Suprapubic skin (tissue), 4 donors: ENCODE data around the gene IQCE. TPM values are rescaled to one million over a fixed set of nuclear protein-coding genes. Genes with fewer than 3 reads are reported as not detected.

Experiments
- DNase-seq, 2 donors: peaks; one replicate each; pipeline ENCODE4 v3.0.0-alpha.2; 2019; ENCODE audit warnings: low spot score in 2 of 2
- H3K27ac ChIP-seq: fragments of 200-600 bp; sonication (generic); one replicate; pipeline ENCODE4 v1.5.1; 2019
- H3K27me3 ChIP-seq: fragments of 200-600 bp; sonication (generic); one replicate; pipeline ENCODE4 v1.5.1; 2019
- H3K36me3 ChIP-seq: fragments of 200-600 bp; sonication (generic); one replicate; pipeline ENCODE4 v1.5.1; 2019
- H3K4me1 ChIP-seq: fragments of 200-600 bp; sonication (generic); one replicate; pipeline ENCODE4 v1.5.1; 2019
- H3K4me3 ChIP-seq: fragments of 200-600 bp; sonication (generic); one replicate; pipeline ENCODE4 v1.5.1; 2019; ENCODE audit warnings: mild to moderate bottlenecking
- H3K9me3 ChIP-seq: fragments of 200-600 bp; sonication (generic); one replicate; pipeline ENCODE4 v1.5.1; 2019
- EP300 ChIP-seq: sonication (generic); formaldehyde crosslinking; IDR thresholded peaks from one replicate; pipeline ENCODE4 v1.6.1; 2017; ENCODE audit warnings: antibody characterized with exemption
- POLR2A ChIP-seq, 2 donors: fragments of 450-650 bp; IDR thresholded peaks; one replicate each; pipeline ENCODE4 v1.6.1; 2017; ENCODE audit warnings: antibody characterized with exemption in 2 of 2, mild to moderate bottlenecking in 2 of 2, moderate library complexity in 2 of 2
- POLR2AphosphoS5 ChIP-seq, 3 donors: sonication (generic); formaldehyde crosslinking; IDR thresholded peaks; one replicate each; pipeline ENCODE4 v1.6.1; 2017; ENCODE audit warnings: antibody characterized with exemption in 3 of 3
- WGBS: methylation state at CpG from one replicate; pipeline ENCODE4 v1.1.5; 2018; 5-methylcytosine and 5-hydroxymethylcytosine counted together
- total RNA-seq, 4 donors: library from RNA; depleted of rRNA; stranded (reverse); fragments of >200 nt; gene quantifications; one replicate each; pipeline ENCODE4 v1.1.0, GENCODE V29; 2016
- TF ChIP-seq, protein P1 (sequence below), 2 donors: fragments of 200-600 bp in 1 of 2; fragments of 450-650 bp in 1 of 2; sonication (generic) in 1 of 2; IDR thresholded peaks; one replicate each; pipeline ENCODE4 v1.5.1; 2016 to 2019; ENCODE audit warnings: antibody characterized with exemption in 2 of 2, mild to moderate bottlenecking in 1 of 2, moderate library complexity in 1 of 2

The IQCE gene
- total RNA-seq, 4 donors from 2014 or later = 10.1 to 18.8 (median 15.7) TPM

DNA sequence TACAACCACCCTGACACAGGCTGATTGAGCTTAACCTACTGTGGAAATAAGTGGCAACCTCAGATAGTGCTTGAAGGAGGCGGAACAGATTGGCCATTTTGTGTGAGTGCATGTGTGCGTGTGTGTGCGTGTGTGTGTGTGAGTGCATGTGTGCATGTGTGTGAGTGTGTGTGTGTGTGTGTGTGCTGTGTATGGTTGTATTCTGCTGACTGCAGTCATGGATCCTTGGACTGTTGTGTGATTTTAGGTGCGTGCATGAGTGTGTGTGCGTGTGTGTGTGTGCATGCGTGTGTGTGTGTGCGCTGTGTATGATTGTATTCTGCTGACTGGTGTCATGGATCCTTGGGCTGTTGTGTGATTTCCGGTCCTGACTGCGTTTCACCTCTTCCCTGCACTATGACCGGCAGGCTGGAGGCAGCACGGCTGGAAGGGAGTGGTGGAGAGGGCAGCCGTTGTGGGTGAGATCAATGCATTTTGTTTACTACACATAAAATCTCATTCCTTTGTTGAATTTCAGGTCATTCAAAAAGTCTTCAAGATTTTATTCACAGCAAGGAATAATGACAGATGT lies 6.3 kb downstream of the IQCE start:
- Histone ChIP-seq H3K4me3 (no peak overlapping the region), H3K4me1 (peaks cover 14% of the 10 kb centered on the region), H3K9me3 (no peaks in the 10 kb centered on the region), H3K36me3 (peaks cover 5% of the 10 kb centered on the region), H3K27me3 (no peaks in the 10 kb centered on the region), H3K27ac (no peak overlapping the region)
- DNase-seq = no peak
- 90% methylated on average over 12 of the region's 12 CpGs for WGBS
- TF ChIP-seq, protein P1, sequence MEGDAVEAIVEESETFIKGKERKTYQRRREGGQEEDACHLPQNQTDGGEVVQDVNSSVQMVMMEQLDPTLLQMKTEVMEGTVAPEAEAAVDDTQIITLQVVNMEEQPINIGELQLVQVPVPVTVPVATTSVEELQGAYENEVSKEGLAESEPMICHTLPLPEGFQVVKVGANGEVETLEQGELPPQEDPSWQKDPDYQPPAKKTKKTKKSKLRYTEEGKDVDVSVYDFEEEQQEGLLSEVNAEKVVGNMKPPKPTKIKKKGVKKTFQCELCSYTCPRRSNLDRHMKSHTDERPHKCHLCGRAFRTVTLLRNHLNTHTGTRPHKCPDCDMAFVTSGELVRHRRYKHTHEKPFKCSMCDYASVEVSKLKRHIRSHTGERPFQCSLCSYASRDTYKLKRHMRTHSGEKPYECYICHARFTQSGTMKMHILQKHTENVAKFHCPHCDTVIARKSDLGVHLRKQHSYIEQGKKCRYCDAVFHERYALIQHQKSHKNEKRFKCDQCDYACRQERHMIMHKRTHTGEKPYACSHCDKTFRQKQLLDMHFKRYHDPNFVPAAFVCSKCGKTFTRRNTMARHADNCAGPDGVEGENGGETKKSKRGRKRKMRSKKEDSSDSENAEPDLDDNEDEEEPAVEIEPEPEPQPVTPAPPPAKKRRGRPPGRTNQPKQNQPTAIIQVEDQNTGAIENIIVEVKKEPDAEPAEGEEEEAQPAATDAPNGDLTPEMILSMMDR (IDR thresholded peaks at IDR 0.05) = no peak
- TF ChIP-seq EP300 = no peak
- no peak for TF ChIP-seq POLR2A (IDR thresholded peaks at IDR 0.05)
- no peak for TF ChIP-seq POLR2AphosphoS5 (IDR thresholded peaks at IDR 0.05)

DNA sequence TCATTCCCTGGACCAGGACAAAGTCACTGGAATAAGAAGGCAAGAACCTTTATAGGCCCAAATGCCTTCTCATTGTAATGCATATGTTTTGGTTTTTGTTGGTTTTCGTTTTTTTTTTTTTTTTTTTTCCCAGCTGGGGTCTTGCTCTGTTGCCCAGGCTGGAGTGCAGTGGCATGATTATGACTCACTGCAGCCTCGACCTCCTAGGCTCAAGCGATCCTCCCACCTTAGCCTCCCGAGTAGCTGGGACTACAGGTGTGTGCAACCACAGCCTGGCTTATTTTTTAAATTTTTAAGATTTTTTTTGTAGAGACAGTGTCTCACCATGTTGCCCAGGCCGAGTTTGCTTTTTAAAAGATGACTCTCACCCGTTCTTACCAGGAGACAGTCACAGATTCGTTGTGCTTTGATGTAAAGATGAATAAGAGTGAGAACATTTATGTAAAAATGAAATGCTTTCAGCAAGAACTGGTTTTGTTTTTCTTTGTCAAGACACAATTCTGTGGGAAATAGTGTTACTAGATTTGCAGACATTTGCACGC lies 7.6 kb downstream of the IQCE start:
- WGBS = 84% methylated on average over 8 of the region's 8 CpGs

DNA sequence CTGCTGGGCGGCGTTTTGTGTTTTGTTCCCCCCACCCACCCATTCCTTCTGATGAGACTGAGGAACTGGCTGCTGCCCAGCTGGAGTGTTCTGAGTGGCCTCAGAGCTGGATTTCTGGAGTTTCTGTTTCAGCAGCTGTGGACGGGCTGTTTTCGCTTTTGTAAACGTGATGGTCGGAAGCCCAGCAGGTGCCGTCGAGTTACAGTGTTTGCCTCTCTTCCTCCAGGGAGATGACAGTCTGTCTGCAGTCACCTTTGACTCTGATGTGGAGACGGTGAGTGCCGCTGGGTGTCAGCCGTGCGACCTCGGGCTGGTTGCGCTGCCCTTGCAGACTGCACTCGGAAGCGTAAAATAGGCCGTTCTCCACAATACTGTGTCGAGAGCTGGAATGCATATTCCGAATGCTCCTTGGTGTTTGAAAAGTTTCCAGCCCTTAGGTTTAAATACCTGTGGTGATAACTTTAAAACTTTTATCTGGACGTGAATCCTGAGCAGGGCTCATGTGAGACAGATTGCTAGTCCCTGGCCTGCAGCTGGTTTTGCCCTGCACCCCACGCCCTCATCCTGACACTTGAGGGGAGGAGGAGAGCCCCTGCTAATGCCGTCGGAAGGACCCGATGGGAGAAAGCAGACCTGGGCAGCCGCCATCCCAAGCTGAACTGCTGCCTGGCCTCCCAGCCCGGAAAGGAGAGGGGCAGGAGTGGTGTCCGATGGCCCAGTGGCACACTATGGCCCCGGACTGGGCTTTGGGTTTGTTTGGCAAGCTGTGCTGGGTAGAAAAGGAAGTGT lies 8.3 kb downstream of the IQCE start:
- peaks cover 10% of the 10 kb centered on the region for H3K36me3 ChIP-seq
- H3K4me3 ChIP-seq = no peak overlapping the region
- WGBS = 86% methylated on average over 26 of the region's 28 CpGs
- TF ChIP-seq EP300 (no peak), POLR2A (IDR thresholded peaks at IDR 0.05) (no peak), POLR2AphosphoS5 (IDR thresholded peaks at IDR 0.05) (no peak)
- TF ChIP-seq, protein P1 (IDR thresholded peaks at IDR 0.05) = no peak
- H3K4me1 ChIP-seq = peaks cover 7% of the 10 kb centered on the region
- H3K9me3 ChIP-seq = no peaks in the 10 kb centered on the region
- no peak overlapping the region for H3K27ac ChIP-seq
- no peaks in the 10 kb centered on the region for H3K27me3 ChIP-seq
- DNase-seq = no peak

More for the DNA sequence above, 7.6 kb downstream of the IQCE start:
- DNase-seq = no peak
- H3K4me1 ChIP-seq = peaks cover 7% of the 10 kb centered on the region
- no peak for TF ChIP-seq POLR2A (IDR thresholded peaks at IDR 0.05)
- TF ChIP-seq POLR2AphosphoS5 (IDR thresholded peaks at IDR 0.05) = no peak
- TF ChIP-seq, protein P1 (IDR thresholded peaks at IDR 0.05) = no peak
- TF ChIP-seq EP300 = no peak
- H3K27ac ChIP-seq = no peak overlapping the region
- H3K9me3 ChIP-seq = no peaks in the 10 kb centered on the region
- peaks cover 5% of the 10 kb centered on the region for H3K36me3 ChIP-seq
- H3K4me3 ChIP-seq = no peak overlapping the region
- no peaks in the 10 kb centered on the region for H3K27me3 ChIP-seq

DNA sequence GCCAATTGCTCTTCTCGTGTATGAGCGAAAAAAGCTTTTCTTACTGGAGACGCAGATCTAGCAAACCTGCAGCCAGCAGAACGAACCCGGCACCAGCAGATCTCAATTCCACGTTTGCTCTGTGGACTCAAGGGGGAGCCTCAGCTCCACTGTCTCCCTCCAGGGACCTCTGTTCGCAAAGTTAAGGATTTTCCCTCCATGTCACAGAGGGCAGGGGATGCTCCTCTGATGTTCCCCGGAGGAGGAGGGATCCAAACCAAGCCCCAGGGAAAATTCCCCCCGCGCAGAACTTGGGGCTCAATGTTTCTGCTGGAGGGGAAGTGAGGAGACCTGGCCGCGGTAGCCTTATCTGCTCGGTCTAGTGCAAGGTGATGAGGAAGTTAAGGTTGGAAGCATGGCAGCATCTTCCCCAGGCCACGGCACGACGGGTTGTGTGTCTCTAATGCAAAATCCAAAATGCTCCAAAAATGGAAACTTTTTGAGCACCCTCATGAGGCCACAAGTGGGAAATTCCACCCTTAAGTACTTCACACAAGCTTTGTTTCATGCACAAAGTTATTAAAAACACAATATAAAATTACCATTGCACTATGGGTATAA lies 9.0 kb downstream of the IQCE start:
- DNase-seq = no peak
- H3K9me3 ChIP-seq = no peaks in the 10 kb centered on the region
- no peaks in the 10 kb centered on the region for H3K27me3 ChIP-seq
- H3K4me3 ChIP-seq = no peak overlapping the region
- H3K36me3 ChIP-seq = peaks cover 14% of the 10 kb centered on the region
- TF ChIP-seq, protein P1 (IDR thresholded peaks at IDR 0.05) = no peak
- TF ChIP-seq POLR2A (IDR thresholded peaks at IDR 0.05) = no peak
- TF ChIP-seq POLR2AphosphoS5 (IDR thresholded peaks at IDR 0.05) = no peak
- TF ChIP-seq EP300 = no peak
- no peak overlapping the region for H3K27ac ChIP-seq
- H3K4me1 ChIP-seq = peaks cover 7% of the 10 kb centered on the region
- WGBS = 50% methylated on average over 16 of the region's 16 CpGs
